ENCODE measurements around the gene APLN. TPM values are rescaled to one million over a fixed set of nuclear protein-coding genes. Genes with fewer than 3 reads are reported as not detected.
A peak's percentile ranks its signal among the peaks of the same experiment; 100 is the strongest.

The APLN gene
- total RNA-seq, 2 experiments from 2014 or later, result 3.5 TPM

GRCh38 chrX:129655547-129656249, 942 bp upstream of the APLN start:
- H3K36me3 Mint-ChIP-seq (ENCODE audit: low read depth), result no peaks in the 10 kb centered on the region
- DNase-seq (no peak), ATAC-seq (no peak)
- H3K4me3 Mint-ChIP-seq, result peak overlapping the region; percentile 59
- H3K4me1 Mint-ChIP-seq (ENCODE audit: low read depth), result peaks cover 3% of the 10 kb centered on the region
- CTCF ChIA-PET, result interaction anchor here (0.7 to 2.8 kb wide), 6 partner anchors 17 to 131 kb away, joined by 3 to 22 read pairs (median 4); no protein-coding TSS in a partner anchor
- H3K27ac Mint-ChIP-seq, result no peak overlapping the region
- peaks cover 10% of the 10 kb centered on the region for H3K27me3 Mint-ChIP-seq
- intact Hi-C loops (cut with micrococcal nuclease), result loop anchor here (5.0 kb wide), 1 partner anchor 167 kb away; no protein-coding TSS in a partner anchor
- no peaks in the 10 kb centered on the region for H3K9me3 Mint-ChIP-seq
- POLR2A ChIA-PET, result no interaction called here
- TF ChIP-seq CTCF (IDR thresholded peaks at IDR 0.05), result no peak

- Mint-ChIP-seq H3K4me1 (ENCODE audit: low read depth) (peaks cover 3% of the 10 kb centered on the region), H3K9me3 (no peaks in the 10 kb centered on the region), H3K36me3 (ENCODE audit: low read depth) (no peaks in the 10 kb centered on the region), H3K27me3 (peaks cover 10% of the 10 kb centered on the region), H3K27ac (no peak overlapping the region), H3K4me3 (peak overlapping the region; percentile 66)
- DNase-seq (peak; percentile 33), ATAC-seq (peak; percentile 73)
- ChIA-PET CTCF (interaction anchor here (0.7 to 2.8 kb wide), 8 partner anchors 11 to 170 kb away, joined by 3 to 22 read pairs (median 4); no protein-coding TSS in a partner anchor), POLR2A (interaction anchor here (0.8 to 1.4 kb wide), 2 partner anchors 24 to 277 kb away, joined by 4 read pairs; no protein-coding TSS in a partner anchor)
- intact Hi-C loops (cut with micrococcal nuclease), result no loop called here
- TF ChIP-seq CTCF (IDR thresholded peaks at IDR 0.05), result no peak
Observed at GRCh38 chrX:129653971-129654651, 645 bp downstream of the APLN start.

GRCh38 chrX:129653181-129653970, 1.4 kb downstream of the APLN start:
- Mint-ChIP-seq H3K27ac (no peak overlapping the region), H3K9me3 (no peaks in the 10 kb centered on the region), H3K27me3 (peaks cover 10% of the 10 kb centered on the region), H3K4me1 (ENCODE audit: low read depth) (peaks cover 3% of the 10 kb centered on the region), H3K36me3 (ENCODE audit: low read depth) (no peaks in the 10 kb centered on the region), H3K4me3 (peak overlapping the region; percentile 66)
- POLR2A ChIA-PET, result interaction anchor here (1.4 kb wide), 1 partner anchor 25 kb away, joined by 4 read pairs; no protein-coding TSS in a partner anchor
- TF ChIP-seq CTCF (IDR thresholded peaks at IDR 0.05), result no peak
- DNase-seq (no peak), ATAC-seq (no peak)
- intact Hi-C loops (cut with micrococcal nuclease), result no loop called here
- CTCF ChIA-PET, result interaction anchor here (0.7 kb wide), 1 partner anchor 170 kb away, joined by 3 read pairs; no protein-coding TSS in a partner anchor

- ChIA-PET CTCF (no interaction called here), POLR2A (no interaction called here)
- no peak for TF ChIP-seq CTCF (IDR thresholded peaks at IDR 0.05)
- Mint-ChIP-seq H3K9me3 (no peaks in the 10 kb centered on the region), H3K4me3 (peak overlapping the region; percentile 17), H3K27me3 (peaks cover 10% of the 10 kb centered on the region), H3K27ac (no peak overlapping the region), H3K36me3 (ENCODE audit: low read depth) (no peaks in the 10 kb centered on the region), H3K4me1 (ENCODE audit: low read depth) (peaks cover 3% of the 10 kb centered on the region)
- ATAC-seq (no peak), DNase-seq (no peak)
- intact Hi-C loops (cut with micrococcal nuclease), result no loop called here
Observed at GRCh38 chrX:129652565-129653169, 2.1 kb downstream of the APLN start.
